Stimulated activated CD4-positive, alpha-beta T cell treated with anti-CD3 and anti-CD28 coated beads, TNF-alpha, amount 100 ng/mL, for 48 hours (primary cell): ENCODE measurements around the gene ICA1L.
"Not testable (repeated sequence)": the region's sequence is repeated elsewhere in the genome, so short reads cannot be mapped to it uniquely, and the experiment has no call there.

Experiments used
- DNase-seq, 3 donors: peaks; one replicate each; pipeline ENCODE4 v3.0.0-alpha.2; 2020; ENCODE audit warnings: low read depth in 3 of 3

Gene ICA1L

GRCh38 chr2:202847693-202848524, 23.7 kb downstream of the ICA1L start:
- DNase-seq, result no peak

GRCh38 chr2:202844656-202845055, 26.9 kb downstream of the ICA1L start:
- DNase-seq, result no peak

- no peak for DNase-seq
Observed at GRCh38 chr2:202842690-202843089, 28.9 kb downstream of the ICA1L start.

DNA sequence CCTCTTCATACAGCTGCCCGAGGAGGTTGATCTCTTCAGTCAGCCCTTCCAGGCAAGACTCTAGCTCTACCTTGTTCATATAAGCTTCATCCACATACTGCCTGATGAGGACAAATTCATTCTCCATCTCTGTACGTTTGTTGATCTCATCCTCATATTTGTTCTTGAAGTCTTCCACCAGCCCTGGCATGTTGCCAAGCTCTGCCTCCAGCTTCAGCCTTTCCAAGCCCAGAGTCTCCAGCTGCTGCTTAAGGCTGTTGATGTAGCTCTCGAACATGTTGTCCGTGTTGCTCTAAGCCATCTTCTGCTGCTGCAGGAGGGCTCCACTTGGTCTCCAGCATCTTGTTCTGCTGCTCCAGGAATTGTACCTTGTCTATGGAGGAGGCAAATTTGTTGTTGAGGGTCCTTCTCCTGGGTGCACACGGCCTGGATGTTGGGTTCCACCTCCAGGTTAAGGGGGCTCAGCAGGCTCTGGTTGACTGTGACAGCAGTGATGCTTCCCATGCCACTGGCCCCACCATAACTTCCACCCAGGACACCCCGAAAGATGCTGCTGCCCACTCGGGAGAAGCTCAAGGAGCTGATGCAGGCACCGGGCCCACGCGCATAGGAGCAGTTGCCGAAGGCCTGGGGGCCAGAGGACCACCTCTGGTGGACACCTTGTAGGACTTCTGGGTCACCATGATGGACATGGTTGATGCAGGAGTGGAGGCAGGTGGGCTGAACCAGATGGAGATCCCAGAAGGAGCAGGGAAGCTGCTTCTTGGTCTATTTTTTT, 30.3 kb downstream of the ICA1L start:
- no peak for DNase-seq

GRCh38 chr2:202831242-202832220, 40.0 kb downstream of the ICA1L start:
- DNase-seq, result peak; percentile 12 to 21 (median 20)

GRCh38 chr2:202824901-202825300, 46.7 kb downstream of the ICA1L start:
- no peak for DNase-seq

- no peak for DNase-seq
Observed at GRCh38 chr2:202822411-202822810, 49.2 kb downstream of the ICA1L start.

- DNase-seq, result no peak
Observed at GRCh38 chr2:202821206-202822160, 50.1 kb downstream of the ICA1L start.

GRCh38 chr2:202818321-202818720, 53.2 kb downstream of the ICA1L start:
- DNase-seq, result no peak

GRCh38 chr2:202817771-202818170, 53.8 kb downstream of the ICA1L start:
- no peak for DNase-seq

DNA sequence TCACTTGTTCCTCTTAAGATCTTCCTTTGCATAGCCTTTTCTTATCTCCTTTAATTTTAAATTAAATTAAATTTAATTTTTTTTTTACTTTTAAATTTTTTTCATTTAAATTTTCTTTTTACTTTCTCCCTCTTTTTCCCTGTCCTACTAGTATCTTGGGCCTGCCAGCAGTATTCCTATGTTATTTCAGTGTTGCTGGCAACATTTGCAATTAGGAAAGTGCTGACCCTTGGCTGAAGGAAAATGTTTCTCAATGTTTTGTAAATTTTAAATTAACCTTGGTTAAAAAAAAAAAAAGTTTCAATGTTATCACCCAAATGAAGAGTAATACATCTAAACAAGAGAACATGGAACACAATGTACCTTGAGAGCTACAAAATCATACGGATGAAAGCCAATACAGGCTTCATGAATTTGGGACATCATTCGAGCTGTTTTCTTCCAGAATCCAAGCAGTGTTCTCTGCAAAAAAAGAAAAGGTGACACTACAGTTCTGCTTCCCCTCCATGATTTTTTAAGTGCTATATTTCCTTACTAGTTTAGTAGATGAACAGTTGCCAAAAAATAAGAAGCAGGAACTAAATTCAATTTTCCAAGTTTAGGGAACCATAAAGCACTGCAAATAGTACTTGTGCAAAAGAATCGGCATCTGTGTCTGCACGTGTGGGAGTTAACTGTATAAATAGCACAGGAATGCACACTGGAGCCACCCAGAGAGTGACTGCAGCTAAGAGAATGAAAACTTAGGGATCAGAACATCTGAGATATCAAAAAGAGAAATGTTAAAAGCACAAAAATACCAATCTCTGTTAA, 55.8 kb downstream of the ICA1L start:
- no peak for DNase-seq

DNA sequence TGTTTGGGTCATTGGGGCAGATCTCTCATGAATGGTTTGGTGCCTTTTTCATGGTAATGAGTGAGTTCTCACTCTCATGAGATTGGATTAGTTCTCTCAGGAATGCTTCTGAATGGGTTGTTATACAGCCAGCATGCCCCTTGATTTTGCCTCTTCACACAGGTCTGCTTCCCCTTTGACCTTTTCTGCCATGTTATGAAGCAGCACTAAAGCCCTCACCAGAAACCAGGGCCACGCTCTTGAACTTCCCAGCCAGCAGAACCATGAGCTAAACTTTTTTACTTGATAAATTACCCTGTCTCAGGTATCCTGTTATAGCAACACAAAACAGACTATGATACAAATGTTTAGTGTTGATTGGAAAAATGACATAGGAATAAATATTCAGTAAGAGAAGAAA, 57.3 kb downstream of the ICA1L start:
- DNase-seq, result no peak

- DNase-seq, result no peak
Observed at GRCh38 chr2:202813387-202813786, 58.2 kb downstream of the ICA1L start.

DNA sequence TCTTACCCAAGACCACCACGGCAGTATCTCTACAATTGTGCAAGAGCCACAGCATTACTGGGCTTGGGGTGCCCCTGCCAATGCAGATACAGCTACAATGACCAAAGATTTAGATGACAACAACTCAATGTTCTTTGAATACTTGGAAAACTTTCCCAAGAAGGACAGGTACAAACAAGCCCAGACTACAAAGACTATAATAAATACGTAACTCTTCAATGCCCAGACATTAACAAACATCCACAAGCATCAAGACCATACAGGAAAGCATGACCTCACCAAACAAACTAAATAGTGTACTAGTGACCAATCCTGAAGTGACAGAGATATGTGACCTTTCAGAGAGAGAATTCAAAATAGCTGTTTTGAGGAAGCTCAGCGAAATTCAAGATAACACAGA, 62.8 kb downstream of the ICA1L start:
- no peak for DNase-seq

GRCh38 chr2:202807431-202808138, 64.0 kb downstream of the ICA1L start:
- DNase-seq, result not testable (repeated sequence)

DNA sequence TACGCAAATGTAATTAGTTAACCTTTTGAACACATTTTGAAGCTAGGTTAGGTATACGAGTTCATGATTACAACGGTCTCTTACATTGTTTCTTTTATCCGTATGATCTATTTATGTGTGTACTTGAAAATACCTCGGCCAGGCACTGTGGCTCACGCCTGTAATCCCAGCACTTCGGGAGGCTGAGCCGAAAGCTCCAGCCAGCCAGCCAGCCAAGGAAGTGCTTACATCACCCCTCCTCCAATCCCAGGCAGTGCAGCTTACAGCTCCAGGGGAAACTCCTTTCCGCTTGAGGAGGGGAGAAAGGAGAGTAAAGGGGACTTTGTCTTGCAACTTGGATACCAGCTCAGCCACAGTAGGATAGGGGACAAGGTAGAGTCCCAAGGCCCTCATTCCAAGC, 65.7 kb downstream of the ICA1L start:
- not testable (repeated sequence) for DNase-seq

DNA sequence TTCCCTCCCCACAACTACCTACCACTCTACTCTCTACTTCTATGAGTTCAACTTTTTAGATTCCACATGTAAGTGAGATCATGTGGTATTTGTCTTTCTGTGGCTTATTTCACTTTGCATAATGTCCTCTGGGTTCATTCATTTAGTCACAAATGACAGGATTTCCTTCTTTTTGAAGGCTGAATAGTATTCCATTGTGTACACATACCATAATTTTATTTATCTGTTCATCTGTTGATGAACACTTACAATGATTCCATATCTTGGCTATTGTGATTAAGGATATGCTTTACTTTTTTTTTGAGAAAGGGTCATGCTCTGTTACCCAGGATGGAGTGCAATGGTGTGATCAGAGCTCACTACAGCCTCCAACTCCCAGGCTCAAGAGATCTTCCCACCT, 73.6 kb downstream of the ICA1L start:
- no peak for DNase-seq

DNA sequence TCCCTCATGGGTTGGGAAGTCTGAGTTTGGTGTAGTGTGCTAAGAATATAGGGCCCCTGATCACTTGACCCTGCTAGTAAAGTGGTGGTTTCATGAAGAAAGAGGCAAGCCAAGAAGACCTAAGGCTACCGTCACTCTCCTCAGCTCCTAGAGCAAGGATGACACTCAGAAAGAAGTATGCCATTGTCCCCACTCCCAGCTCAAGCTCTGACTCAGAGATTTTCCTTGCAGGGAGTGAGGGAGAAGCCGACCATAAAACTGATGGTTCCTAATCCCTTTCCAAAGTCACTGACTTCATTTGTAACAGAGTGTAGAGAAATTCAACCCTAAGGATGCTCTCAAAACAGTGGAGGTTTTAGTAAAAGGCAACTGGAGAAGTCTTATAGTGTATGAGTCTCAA, 80.9 kb downstream of the ICA1L start:
- no peak for DNase-seq

DNA sequence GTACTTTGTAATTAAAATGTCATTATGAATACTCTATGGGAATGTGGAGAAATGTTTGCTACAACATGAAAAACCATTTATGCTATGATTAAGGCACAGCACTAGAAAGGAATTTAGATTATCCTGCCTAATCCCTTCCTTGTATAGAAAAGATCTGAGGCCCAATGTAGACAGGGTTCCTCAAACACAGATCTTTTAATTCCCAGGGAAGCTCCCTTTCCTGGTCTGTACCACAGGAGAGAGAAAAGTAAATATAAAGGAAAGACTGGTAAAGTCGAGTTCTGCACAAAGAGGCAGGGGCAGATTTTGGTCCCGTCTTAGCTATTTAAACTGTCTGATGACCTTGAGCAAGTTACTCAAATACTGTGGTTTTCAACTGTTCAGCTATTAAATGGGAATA, 84.7 kb downstream of the ICA1L start:
- no peak for DNase-seq
